IPS-11a (cell line): ENCODE results near the gene AKT3.

ENCODE experiments used
- H3K4me3 ChIP-seq: one replicate; pipeline ENCODE4 v1.5.1; 2013; ENCODE audit warnings: low read depth, low read length, control low read depth

AKT3 gene

DNA sequence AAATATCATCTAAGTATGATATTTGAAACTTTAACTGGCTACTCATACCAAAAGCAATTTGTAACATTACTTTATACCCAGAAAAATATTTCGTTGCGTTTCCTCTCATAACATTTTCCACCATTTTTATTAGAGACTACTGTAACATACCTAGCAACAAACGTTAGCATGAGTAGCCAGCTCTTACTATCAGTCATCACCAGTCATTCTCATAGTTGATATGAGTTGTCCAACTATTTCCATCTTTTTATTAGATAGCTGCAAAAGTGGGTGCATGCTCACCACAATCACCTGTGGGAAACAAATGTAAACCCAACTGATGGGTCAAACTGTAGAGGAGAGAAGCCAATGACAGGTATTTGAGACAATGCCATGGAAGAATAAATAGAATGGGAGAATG is 114.6 kb downstream of the AKT3 start:
- no peak overlapping the region for H3K4me3 ChIP-seq

- no peak overlapping the region for H3K4me3 ChIP-seq
These were observed 115.7 kb downstream of the AKT3 start for GRCh38 chr1:243734308-243734695.

DNA sequence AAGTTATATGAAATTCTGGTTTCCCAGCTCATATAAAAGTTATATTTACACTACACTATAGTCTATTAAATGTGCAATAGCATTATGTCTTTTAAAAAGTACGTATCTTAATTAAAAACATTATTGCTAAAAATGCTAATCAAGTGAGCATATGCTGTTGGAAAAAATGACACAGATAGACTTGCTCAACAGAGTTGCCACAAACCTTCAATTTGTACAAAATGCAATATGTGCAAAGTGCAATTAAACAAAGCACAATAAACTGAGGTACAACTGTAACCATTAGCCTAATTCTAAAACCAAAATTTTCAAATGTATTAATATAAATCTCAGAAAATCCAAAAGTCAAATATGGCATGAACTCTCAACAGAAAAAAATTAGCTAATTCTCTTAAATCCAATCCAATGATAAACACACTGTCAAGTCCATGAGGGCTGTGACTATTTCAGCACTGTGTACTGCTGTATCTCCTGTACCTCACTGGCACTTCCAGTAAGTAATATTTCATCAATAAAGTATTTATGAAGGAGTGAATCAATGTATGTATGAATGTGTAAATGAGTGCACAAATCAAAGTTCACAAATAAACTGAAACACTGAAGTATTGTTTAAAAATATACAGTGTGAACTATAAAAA is 116.3 kb downstream of the AKT3 start:
- H3K4me3 ChIP-seq = no peak overlapping the region

- no peak overlapping the region for H3K4me3 ChIP-seq
These were observed 117.4 kb downstream of the AKT3 start for GRCh38 chr1:243732637-243733036.

GRCh38 chr1:243731974-243732625 is 117.9 kb downstream of the AKT3 start:
- H3K4me3 ChIP-seq = no peak overlapping the region

DNA sequence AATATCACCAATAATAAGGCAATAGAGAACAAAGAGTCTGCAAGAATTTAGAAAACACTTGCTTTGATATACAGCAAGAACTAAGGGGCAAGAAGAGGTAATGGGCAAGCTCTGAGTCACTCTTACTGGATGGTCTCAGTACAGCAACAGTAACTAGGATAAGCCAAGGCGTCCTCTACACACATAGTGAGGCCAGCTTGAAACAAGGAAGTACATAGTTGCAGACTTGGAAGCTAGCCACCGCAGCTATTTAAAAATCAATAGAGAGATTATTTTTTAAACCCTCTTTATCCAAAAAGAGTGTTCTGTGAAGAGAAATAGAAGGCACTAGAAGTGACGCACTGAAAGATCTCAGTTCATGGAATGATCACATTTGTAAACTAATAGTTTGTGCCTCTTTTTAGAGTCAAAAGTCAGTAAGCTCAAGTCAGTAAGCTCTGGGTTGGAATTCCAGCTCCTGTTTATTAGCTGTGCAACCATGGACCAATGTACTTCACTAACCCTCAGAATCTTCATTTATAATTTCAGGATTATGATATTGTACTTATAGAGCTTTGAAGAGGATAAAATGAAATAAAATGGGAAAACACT is 118.6 kb downstream of the AKT3 start:
- H3K4me3 ChIP-seq = no peak overlapping the region

- H3K4me3 ChIP-seq = no peak overlapping the region
These were observed 119.4 kb downstream of the AKT3 start for GRCh38 chr1:243730487-243731150.

- H3K4me3 ChIP-seq = no peak overlapping the region
These were observed 120.1 kb downstream of the AKT3 start for GRCh38 chr1:243729956-243730355.

- no peak overlapping the region for H3K4me3 ChIP-seq
These were observed 122.4 kb downstream of the AKT3 start for GRCh38 chr1:243727503-243728203.

GRCh38 chr1:243726806-243727502 is 123.1 kb downstream of the AKT3 start:
- H3K4me3 ChIP-seq = no peak overlapping the region

- H3K4me3 ChIP-seq = no peak overlapping the region
These were observed 124.2 kb downstream of the AKT3 start for GRCh38 chr1:243725846-243726245.

- no peak overlapping the region for H3K4me3 ChIP-seq
These were observed 125.0 kb downstream of the AKT3 start for GRCh38 chr1:243725075-243725474.

DNA sequence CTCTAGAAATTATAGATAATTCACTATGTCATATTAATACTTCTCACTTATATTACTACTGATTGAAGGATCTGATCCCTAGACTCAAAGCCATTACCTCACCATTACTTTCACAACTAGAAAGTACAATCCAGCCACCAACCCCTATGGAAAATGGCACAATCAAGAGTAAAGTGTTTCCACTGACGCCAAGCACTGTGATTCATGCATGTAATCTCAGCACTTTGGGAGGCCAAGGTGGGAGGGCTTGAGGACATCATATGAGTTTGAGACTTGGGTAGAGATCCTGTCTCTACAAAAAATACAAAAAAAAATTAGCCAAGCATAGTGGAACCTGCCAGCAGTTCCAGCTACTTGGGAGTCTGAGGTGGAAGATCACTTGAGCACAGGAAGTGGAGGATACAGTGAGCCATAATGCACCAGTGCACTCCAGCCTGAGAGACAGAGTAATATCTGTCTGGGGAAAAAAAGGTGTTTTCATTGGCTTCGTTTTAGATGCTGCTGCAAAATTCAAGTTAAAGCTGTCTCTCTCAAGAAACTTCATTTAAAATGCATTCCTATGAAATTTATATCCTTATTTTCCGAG is 126.5 kb downstream of the AKT3 start:
- H3K4me3 ChIP-seq = no peak overlapping the region

DNA sequence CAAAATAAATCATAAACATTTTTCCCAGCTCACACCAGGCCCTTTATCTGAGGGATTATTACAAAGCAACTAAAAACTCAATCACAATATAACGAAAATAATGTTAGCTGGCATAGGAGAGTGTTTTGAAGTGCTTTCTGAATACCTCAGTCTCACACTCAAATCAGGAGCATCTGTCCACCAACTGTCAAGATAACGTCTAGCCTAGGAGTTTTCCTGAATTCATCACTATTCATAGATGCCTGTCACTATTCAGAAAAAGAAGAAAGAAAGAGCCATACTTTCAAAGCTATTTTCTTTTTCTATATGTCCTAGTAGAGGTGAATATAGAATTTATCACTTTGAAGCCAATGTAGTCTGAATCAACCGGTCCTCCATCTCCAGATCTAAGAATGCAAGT is 127.0 kb downstream of the AKT3 start:
- H3K4me3 ChIP-seq = no peak overlapping the region

DNA sequence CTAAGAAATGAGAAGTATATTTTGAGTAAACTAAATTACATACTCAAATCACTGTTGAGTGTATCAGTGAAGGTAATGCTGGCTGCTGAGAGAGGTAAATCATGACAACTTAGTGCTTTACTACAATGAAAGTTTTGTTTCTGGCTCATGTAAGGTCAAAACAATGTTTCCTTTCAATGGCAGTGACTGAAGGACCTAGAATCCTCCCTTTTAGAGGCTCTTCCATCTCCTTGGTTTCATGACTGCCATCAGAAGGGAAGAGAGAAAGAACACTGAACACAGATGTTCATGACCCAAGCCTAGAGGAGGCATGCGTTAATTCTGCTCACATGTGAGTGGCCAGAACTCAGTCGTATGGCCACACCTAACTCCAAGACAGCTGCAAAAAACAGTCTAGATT is 130.6 kb downstream of the AKT3 start:
- H3K4me3 ChIP-seq = no peak overlapping the region

GRCh38 chr1:243718893-243719292 is 131.2 kb downstream of the AKT3 start:
- H3K4me3 ChIP-seq = no peak overlapping the region

GRCh38 chr1:243718022-243718421 is 132.0 kb downstream of the AKT3 start:
- no peak overlapping the region for H3K4me3 ChIP-seq

GRCh38 chr1:243716906-243717305 is 133.1 kb downstream of the AKT3 start:
- no peak overlapping the region for H3K4me3 ChIP-seq

- no peak overlapping the region for H3K4me3 ChIP-seq
These were observed 134.8 kb downstream of the AKT3 start for GRCh38 chr1:243715285-243715684.

- no peak overlapping the region for H3K4me3 ChIP-seq
These were observed 136.4 kb downstream of the AKT3 start for GRCh38 chr1:243713470-243714186.
